NCI-H2196 (cell line): ENCODE measurements around the gene G6PC3.
A peak's percentile ranks its signal among the peaks of the same experiment; 100 is the strongest.
"Not testable (repeated sequence)": the region's sequence is repeated elsewhere in the genome, so short reads cannot be mapped to it uniquely, and the experiment has no call there.

ENCODE experiments used
- DNase-seq: peaks from one replicate; lab custom pipeline; 2025; ENCODE audit not compliant: unreplicated experiment; lab: John Stamatoyannopoulos, UW

Gene G6PC3

GRCh38 chr17:44105941-44106340 lies 35.4 kb downstream of the G6PC3 start:
- no peak for DNase-seq

- no peak for DNase-seq
These were observed 36.3 kb downstream of the G6PC3 start for GRCh38 chr17:44106801-44107200.

GRCh38 chr17:44108440-44109311 lies 38.1 kb downstream of the G6PC3 start:
- DNase-seq, result no peak

- DNase-seq, result no peak
These were observed 38.7 kb downstream of the G6PC3 start for GRCh38 chr17:44109312-44109630.

GRCh38 chr17:44110011-44110686 lies 39.6 kb downstream of the G6PC3 start:
- DNase-seq, result no peak

GRCh38 chr17:44110823-44111633 lies 40.5 kb downstream of the G6PC3 start:
- DNase-seq, result peak; percentile 97

- DNase-seq, result no peak
These were observed 41.2 kb downstream of the G6PC3 start for GRCh38 chr17:44111777-44112176.

GRCh38 chr17:44112284-44113280 lies 42.0 kb downstream of the G6PC3 start:
- no peak for DNase-seq

- no peak for DNase-seq
These were observed 42.8 kb downstream of the G6PC3 start for GRCh38 chr17:44113382-44113781.

- no peak for DNase-seq
These were observed 43.6 kb downstream of the G6PC3 start for GRCh38 chr17:44113868-44114840.

GRCh38 chr17:44115585-44116415 lies 45.3 kb downstream of the G6PC3 start:
- peak; percentile 34 for DNase-seq

GRCh38 chr17:44117351-44117750 lies 46.8 kb downstream of the G6PC3 start:
- no peak for DNase-seq

- DNase-seq, result no peak
These were observed 48.0 kb downstream of the G6PC3 start for GRCh38 chr17:44118427-44119050.

- no peak for DNase-seq
These were observed 48.5 kb downstream of the G6PC3 start for GRCh38 chr17:44119062-44119461.

GRCh38 chr17:44119798-44120197 lies 49.3 kb downstream of the G6PC3 start:
- DNase-seq, result no peak

GRCh38 chr17:44120281-44120680 lies 49.7 kb downstream of the G6PC3 start:
- not testable (repeated sequence) for DNase-seq

- no peak for DNase-seq
These were observed 50.5 kb downstream of the G6PC3 start for GRCh38 chr17:44120851-44121605.
